IPS-NIHi11 (cell line): Measurements from ENCODE around the gene SH3PXD2B.
"Not testable (repeated sequence)": the region's sequence is repeated elsewhere in the genome, so short reads cannot be mapped to it uniquely, and the experiment has no call there.

ENCODE experiments used
- DNase-seq: peaks from one replicate; pipeline ENCODE4 v3.0.0; 2012; ENCODE audit warnings: mixed read lengths, low spot score

Gene SH3PXD2B

DNA sequence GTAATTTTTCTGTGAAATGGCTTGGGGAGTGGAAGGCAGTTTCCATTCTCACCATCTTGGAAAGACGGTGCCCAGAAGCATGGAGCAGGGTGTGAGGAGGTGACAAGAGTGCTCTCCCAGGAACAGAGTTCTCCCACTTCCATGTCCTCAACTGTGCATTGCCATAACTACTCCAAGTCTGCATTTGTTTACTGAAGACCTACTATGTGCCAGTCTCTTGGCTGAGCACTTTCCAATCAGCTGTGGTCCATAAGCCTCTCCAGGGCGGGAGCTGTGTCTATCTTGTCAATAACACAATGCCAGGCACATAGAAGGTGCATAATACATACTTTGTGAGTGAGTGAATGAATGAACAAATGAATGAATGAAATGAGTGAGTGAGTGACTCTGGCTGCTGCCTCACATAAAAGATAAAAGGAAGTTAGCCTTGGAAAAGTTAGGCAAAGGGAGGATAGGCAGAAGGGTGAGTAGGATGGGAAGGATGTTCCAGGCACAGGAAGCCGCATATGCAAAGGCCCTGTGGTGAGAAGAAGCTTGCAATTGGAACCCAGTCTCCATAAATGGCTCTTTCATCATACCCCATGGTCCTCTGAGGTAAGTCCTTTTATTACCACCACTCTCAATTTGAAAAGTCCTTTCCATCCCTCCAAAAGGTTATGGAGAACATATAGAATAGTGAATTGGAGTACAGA lies 31.3 kb upstream of the SH3PXD2B start:
- no peak for DNase-seq

DNA sequence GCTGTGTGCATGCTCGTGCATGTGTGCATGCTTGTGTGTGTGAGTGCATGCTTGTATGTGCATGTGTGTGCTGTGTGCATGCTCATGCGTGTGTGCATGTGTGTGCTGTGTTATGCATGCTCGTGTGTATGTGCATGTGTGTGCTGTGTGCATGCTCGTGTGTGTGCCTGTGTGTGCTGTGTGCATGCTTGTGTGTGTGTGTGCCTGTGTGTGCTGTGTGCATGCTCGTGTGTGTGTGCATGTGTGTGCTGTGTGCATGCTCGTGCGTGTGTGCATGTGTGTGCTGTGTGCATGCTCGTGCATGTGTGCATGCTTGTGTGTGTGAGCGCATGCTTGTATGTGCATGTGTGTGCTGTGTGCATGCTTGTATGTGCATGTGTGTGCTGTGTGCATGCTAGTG lies 30.3 kb upstream of the SH3PXD2B start:
- no peak for DNase-seq

DNA sequence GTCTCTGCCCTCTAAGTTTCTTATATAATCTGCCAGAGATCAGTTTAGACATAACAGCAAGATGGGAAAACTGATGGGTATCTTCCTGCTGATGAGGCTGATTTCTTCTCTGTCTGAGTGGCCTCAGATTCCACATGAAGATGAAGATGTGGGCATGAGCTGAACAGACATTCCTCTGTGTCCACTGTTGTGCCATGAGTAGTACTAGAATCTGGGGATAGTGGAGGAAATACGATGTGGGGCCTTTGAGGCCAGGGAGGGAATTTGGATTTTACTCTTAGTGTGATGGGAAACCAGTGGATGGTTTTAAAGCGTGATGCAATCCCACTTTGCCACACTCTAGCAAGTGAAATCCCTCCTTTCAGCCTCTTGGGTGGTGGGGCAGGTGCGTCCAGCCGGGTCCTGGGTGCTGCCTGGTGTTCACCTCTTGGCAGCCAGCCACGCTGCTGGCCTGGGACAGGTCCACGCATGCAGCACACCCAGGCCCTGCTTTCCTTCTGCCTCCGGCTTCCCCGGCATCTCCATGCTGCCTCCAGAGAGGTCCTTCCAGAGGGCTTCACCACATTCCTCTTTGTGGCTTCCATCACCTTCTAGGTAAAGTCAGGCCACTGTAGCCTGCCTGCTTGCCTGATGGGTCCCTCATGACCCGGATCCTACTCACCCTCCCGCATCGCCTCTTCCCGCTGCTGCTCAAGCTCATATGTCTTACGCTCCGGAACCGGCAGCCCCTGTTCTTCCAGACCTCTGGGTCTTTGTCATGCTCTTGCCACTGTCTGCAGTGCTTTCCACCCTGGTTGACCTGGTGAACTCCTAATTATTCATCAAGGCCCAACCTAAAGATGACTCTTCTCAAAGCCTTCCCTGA lies 28.1 kb upstream of the SH3PXD2B start:
- DNase-seq: no peak

DNA sequence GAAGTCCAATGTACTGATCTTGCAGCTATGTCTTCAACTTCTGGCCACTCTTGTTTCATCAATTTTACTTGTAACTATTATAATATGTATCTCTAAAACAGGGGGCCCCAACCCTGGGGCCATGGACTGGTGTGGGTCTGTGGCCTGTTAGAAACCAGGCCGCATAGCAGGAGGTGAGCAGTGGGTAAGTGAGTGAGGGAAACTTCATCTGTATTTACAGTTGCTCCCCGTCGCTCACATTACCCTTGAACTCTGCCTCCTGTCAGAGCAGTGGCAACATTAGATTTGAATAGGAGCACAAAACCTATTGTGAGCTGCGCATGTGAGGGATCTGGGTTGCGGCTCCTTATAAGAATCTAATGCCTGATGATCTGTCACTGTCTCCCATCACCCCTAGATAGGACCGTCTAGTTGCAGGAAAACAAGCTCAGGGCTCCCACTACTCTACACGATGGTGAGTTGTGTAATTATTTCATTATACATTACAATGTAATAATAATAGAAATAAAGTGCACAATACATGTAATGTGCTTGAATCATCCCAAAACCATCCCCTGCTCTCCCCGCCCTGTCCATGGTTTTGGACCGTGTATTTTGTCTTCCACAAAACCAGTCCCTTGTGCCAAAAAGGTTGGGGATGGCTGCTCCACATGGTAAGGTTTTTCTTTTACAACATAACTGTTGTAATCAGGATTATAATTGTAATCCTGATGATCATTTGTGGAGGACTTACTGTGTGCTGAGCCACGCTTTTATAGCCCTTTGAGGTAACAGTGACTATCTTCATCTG lies 26.9 kb upstream of the SH3PXD2B start:
- no peak for DNase-seq

DNA sequence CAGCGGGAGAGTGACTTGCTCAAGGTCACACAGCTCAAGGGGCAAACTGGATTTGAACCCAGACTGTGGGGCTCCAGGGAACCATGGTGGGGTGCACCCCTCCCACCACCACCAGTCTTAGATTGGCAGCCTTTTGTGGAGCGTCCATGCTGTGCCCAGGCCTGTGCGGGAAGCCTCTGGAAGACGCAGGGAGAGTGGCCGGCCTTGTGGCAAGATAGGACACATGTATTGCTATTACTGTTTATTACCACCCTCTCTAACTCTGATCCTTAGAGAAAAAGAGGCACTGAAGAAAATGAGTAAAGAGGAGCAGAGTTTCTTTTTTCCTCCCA lies 25.4 kb upstream of the SH3PXD2B start:
- no peak for DNase-seq

DNA sequence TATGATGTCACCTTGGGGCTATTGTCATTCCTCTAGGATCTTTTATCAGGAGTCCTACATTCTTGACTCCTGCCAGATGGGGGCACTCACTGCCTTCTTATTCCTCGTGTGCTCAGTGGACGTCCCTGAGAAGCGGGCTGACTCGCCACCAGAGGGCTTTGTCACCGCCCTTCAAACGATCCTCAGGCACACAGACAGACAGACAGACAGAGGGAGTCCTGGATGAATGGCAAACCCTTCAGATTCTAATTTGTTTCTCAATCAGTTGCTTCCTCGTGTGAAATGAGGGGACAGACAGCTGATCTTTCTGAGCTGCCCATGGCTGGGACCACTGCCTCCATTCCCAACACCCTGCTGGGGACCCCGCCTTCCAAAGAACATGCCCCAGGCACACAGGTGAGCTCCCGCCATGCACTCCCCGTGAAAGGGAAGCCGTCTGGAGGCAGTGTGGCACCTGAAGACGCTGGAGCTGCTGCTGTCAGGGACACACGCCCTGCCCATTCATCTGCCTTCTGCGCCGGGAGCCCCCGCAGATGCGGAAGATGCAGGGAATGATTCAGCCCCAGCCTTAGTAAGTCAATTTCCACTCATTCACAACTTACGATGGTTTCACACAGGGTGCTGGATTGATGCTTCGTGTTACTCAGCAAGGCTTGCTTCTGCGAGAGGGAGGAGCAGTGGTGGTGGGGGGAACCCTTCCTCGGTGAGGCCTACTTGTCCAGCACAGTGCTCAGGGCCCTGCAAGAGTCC lies 24.9 kb upstream of the SH3PXD2B start:
- DNase-seq: peak; percentile 90

DNA sequence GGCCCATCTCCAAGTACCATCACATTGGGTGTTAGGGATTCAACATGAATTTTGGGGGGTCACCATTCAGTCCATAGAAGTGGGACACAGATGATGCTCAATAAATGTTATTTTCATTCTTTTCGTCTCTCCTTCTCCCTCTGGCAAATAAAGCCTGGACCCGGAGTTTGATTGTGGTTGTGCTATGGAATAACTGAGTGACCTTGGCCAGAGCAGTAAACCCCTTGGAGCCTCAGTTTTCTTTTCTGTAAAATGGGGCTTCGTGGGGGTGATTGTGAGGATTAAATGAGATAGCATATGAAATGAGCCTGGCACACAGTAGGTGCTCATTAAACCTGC lies 24.3 kb upstream of the SH3PXD2B start:
- DNase-seq: not testable (repeated sequence)

DNA sequence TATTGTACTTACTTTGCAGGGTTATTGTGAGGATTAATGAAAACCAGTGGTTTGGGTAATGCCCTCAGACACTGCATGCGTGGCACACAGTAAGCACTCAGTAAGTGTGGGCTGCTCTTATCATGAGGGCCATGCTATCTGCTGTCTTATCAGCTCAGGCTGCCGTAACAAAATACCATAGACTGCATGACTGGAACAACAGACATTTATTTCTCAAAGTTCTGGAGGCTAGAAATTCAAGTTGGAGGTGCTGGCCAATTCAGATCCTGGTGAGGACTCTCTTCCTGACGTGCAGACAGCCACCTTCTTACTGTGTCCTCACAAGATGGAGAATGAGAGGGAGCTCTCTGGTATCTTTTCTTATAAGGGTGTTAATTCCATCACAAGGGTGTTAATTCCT lies 23.9 kb upstream of the SH3PXD2B start:
- no peak for DNase-seq

DNA sequence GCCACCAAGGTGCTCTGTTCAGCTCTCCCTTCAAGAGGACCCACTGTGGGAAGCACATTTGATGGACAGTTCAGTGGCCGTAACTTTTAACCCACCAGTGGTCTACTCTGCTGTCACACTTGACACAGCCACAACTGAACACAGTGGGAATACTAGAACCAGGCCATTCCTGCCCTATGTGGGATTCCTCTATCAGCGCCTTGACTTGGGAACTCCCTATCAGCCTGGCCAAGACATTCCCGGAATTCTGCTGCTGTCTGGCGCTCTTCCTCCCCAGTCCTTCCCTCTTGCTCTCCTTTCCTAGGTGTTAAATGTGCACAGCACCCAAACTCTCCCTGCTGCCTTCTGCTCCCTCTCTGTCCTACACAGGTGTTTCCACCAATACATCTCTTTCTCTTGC lies 23.1 kb upstream of the SH3PXD2B start:
- no peak for DNase-seq

DNA sequence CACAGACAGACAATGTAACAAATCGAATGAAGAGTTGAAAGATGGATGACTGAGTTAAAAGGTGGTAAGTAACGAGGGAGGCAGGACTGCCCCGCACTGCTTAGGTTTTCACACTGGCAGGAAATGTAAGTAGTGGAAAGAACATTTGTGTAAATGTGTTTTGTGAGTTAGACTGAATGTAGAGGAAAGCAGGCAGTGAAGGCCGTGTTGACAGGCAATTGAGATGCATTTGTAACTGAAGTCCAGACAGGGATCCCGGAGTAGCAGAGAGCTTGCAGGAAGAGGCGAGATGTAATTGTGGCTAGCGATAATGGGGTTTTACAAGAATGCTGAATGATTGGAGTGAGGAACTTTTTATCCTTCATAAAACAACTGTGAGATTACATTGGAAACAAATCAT lies 20.0 kb upstream of the SH3PXD2B start:
- no peak for DNase-seq

DNA sequence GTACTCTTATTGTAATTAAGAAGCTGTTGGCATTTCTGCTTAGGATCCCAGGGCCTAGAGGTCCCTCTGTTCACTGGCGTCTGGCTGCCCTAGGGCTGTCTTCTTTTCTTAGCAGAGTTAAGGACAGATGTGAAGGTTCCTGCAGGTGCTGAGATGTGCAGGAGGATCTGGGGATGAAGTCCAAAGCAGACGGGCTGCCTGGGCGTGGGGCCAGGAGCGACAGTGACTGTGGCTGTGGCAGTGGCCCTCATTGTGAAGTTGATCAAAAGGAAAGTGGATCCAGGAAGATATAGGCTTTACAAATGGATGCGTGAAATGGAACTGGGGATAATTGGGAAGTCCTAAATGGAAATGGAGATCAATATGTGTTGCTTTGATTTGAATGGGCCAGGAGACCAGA lies 19.1 kb upstream of the SH3PXD2B start:
- no peak for DNase-seq

DNA sequence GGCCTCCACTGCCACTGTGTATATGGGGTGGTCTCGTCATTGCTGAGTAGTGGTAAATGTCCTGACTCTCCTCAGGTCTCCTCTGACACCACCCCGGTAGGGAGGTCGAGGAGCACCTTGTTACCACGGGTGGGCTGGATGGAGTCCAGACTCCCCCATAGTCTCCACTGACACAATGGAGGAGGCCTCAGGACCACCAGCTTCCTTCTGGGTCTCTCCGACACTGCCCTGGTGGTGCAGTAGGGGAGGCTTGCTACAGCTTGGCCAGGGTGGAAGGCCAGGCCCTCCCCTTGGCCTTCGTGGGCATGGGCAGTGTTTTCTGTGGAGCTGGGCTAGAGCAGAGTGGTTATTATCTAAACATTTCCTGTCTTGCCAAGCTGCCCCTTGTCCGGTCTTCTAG lies 15.4 kb upstream of the SH3PXD2B start:
- no peak for DNase-seq

DNA sequence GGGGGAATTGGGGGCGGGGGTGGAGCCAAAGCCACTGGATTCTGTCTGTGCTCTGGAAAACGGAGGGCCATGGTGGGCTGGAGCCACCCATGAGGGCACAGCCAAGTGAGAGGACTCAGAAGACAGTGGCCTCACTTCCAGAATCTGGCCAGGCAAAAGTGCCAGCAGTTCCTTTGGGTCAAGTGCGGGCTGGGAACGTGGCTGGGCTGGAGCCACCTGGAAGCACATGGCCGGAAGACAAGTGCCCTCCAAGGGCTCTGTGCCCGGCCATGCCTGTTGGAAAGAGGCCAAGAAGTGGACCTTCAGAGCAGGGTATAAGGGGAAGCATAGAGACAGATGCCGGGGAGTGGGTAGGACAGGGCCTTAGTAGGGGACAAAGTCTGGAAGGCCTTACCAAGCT lies 11.7 kb upstream of the SH3PXD2B start:
- no peak for DNase-seq

DNA sequence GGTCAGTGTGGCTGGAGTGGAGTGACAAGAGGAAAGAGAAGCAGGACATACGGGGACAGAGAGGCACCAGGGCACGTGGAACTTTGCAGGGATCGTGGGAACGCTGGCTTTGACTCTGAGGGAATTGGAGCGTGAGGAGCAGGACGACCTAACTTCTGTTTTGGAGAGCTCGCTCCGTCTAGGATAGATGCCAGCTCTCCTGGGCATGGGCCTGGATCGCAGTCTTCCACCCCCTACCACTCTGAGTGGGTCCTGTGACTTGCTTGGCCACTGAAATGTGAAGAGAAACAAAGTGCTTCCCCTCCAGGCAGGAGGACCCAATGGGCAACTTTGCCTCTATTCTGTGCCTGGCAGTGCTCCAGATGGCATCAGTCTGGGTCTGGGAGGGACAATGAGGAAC lies 8.7 kb upstream of the SH3PXD2B start:
- DNase-seq: no peak

DNA sequence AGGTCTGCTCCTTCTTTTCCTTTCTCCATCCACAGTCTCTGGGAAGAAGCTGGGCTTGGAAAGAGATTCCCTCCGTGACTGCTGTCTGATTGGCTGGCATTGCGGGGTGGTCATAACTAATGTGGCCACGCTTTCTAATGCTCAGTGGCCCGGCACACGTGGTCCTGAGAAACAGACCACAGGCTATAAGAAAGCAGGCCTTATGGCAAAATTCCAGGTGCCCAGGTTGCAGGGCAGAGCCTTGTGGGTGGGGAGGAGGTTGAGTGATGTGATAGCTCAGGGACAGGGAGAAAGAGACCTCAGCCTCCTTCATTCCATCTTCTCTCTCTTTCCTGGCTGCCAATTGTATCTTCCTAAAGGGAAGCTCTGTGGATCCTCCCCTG lies 5.4 kb upstream of the SH3PXD2B start:
- DNase-seq: no peak

DNA sequence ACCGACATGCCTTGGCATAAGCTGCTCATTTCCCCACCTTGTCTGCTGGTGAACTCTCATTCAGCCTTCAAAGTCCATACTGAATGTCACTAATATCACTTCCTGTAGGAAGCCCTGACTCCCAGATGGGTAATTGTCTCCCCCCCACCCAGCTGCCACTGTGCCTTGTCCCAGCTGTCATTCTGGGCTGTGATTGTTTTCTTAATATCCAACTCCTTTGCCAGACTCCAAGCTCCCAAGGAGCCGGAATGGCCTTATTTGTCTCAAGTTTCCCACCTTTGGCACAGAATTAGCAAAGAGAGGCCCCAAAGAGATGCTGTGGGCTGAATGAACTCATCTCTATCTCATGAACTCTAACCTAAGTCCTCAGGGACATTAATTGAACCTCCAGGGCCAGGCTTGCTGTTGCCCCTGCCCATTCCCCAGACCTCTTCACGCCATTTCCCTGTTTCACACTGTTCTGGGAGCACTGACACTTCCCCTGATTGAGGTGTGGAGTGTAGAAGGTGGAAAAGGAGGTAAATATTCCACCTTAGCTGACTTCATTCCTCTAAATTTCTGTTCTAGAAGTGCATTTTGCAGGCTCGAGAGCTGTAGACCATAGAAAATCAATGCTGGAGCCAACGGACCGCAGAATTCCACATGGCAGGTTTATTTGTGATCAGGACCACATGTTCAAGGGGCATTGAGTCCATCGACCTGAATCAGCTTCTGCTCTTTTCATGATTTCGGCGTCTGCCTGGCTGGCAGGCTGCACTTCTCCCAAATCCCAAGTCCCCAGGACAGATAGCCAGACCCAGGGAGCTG lies 4.9 kb upstream of the SH3PXD2B start:
- DNase-seq: no peak

DNA sequence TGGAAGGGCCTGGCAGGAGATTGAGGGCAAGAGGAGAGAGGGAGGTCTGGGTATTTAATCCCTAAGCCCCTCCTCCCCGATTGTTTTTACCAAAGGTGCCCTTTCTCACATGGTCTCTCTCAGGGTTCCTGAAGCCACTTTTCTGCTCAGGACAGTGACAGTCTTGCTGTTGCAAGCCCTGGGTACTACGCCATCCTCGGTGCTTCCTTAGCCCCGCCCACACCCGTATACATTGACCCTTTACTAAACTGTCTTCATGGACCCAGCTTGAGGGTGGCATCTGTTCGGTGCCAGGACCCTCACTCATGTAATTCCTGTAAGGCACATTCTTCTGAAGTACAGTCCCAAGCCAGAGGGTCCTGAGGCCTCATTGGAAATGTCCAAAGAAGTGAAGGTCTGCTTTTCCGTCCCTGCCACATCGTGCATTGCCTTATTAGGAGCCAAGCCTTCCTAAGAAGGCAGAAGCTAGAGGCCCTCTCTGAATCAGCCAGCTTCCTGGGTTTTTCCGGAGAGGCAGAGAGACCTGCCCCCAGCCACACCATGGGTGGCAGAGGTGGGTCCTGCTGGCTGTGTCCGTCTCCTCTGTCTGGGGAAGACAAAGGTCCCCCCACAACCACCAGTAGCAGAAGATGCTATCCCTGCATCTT lies 1.9 kb upstream of the SH3PXD2B start:
- no peak for DNase-seq

DNA sequence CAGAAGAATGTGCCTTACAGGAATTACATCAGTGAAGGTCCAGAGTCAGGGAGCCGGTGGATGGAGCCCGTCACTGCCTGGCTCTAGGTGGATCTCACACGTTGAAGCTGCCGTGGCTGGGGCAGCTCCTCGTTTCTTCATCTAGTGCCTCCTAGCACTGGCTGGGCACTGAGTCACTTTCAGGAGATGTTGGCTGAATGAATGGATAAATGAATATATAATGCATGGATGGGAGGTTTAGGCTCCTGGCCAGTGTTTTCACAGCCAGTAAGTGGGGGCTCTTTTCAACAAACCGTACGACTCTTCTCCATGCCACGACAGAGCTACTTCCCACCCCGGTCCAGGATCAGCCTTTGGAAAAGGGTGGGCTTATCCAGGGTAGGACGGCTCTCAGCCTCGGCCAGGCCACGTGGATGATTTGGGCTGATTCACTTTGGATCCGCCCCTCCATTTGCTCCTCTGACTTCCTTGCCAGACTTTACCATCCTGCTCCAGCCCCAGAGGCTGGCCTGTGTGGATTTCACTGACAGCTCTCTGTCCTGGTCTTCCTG lies 1.3 kb upstream of the SH3PXD2B start:
- no peak for DNase-seq

DNA sequence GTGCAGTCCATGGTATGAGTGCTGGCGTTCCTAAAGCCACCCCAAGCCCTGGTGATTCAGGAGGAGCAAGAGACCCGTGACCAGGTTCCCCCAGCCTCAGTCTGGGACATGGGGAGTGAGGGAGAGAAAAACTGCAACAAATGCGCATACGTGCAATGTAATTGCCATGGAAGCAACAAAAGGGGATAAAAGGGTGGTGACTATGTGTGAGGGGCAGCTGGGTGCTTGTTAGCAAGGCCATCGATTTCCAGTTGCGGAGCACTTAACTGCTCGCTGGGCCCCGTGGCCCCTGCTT lies 709 bp upstream of the SH3PXD2B start:
- no peak for DNase-seq

DNA sequence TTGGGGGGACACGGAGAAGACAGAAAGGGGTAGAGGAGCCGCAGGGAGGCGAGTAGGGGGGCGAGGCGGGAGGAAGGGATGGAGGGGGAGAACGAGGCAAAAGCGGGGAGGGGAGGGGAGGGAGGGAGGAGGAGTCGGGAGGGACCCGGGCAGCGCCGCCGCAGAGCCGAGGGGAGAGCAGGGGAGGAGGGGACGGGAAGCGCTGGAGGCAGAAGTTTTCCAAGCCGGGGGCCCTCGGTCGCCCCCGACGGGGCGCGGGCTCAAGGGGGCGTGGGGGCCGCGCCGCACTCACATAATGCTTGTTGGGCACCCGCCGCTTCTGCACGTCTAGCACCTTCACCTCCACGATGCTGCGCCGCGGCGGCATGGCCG lies 353 bp downstream of the SH3PXD2B start:
- DNase-seq: peak; percentile 59
